ENCODE data around the gene ZC3H7A. TPM values are rescaled to one million over a fixed set of nuclear protein-coding genes. Genes with fewer than 3 reads are reported as not detected.

The ZC3H7A gene
- total and polyA plus RNA-seq, 9 of the 15 experiments (the other 6 are each of a cell fraction or from before 2014, with no cell fraction given), result 19.8 to 49.1 (median 28.2) TPM

- TF ChIP-seq BDP1 (IDR thresholded peaks at IDR 0.05; ENCODE audit: insufficient read depth, insufficient read length) (no peak), FOXO4 (CRISPR knock-in tag; IDR thresholded peaks at IDR 0.05) (no peak), ZNF384 (IDR thresholded peaks at IDR 0.05; ENCODE audit: low read depth, low read length) (peak; percentile 79), STAT5A (IDR thresholded peaks at IDR 0.05; ENCODE audit: borderline replicate concordance, low read length) (peak; percentile 67), DPF2 (IDR thresholded peaks at IDR 0.05) (peak; percentile 91), RBM34 (IDR thresholded peaks at IDR 0.05; ENCODE audit: borderline replicate concordance, insufficient read depth, low read length) (no peak), RAD21 (CRISPR knock-in tag; conservative IDR thresholded peaks at IDR 0.05 in 1 of 2, IDR thresholded peaks at IDR 0.05 in 1 of 2) (no peak), DACH1 (IDR thresholded peaks at IDR 0.05; ENCODE audit: partially characterized antibody) (no peak), FOSL1 (tag; conservative IDR thresholded peaks at IDR 0.05) (peak; percentile 40), RB1 (IDR thresholded peaks at IDR 0.05; ENCODE audit: low read depth) (no peak), MED1 (CRISPR knock-in tag; IDR thresholded peaks at IDR 0.05; ENCODE audit: borderline replicate concordance) (no peak), BRF1 (IDR thresholded peaks at IDR 0.05; ENCODE audit: borderline replicate concordance, extremely low read depth, insufficient read length) (no peak), ESRRA (IDR thresholded peaks at IDR 0.05; ENCODE audit: borderline replicate concordance, low read depth) (no peak), PML (IDR thresholded peaks at IDR 0.05; ENCODE audit: low read length) (peak; percentile 28; the same call in 1 of the 2 replicates), AFF4 (CRISPR knock-in tag; IDR thresholded peaks at IDR 0.05) (no peak), ZNF584 (CRISPR knock-in tag; IDR thresholded peaks at IDR 0.05; ENCODE audit: low read depth) (peak; percentile 32; the same call in 1 of the 2 replicates), ZNF76 (CRISPR knock-in tag; IDR thresholded peaks at IDR 0.05; ENCODE audit: borderline replicate concordance) (no peak), MYC (IDR thresholded peaks at IDR 0.05; ENCODE audit: low read depth, low read length) (no peak), MYC (CRISPR knock-in tag; IDR thresholded peaks at IDR 0.05; ENCODE audit: borderline replicate concordance, low read depth) (no peak), ZNF507 (tag; conservative IDR thresholded peaks at IDR 0.05) (no peak), SREBF2 (CRISPR knock-in tag; IDR thresholded peaks at IDR 0.05) (no peak)
- TF ChIP-seq, protein P1, sequence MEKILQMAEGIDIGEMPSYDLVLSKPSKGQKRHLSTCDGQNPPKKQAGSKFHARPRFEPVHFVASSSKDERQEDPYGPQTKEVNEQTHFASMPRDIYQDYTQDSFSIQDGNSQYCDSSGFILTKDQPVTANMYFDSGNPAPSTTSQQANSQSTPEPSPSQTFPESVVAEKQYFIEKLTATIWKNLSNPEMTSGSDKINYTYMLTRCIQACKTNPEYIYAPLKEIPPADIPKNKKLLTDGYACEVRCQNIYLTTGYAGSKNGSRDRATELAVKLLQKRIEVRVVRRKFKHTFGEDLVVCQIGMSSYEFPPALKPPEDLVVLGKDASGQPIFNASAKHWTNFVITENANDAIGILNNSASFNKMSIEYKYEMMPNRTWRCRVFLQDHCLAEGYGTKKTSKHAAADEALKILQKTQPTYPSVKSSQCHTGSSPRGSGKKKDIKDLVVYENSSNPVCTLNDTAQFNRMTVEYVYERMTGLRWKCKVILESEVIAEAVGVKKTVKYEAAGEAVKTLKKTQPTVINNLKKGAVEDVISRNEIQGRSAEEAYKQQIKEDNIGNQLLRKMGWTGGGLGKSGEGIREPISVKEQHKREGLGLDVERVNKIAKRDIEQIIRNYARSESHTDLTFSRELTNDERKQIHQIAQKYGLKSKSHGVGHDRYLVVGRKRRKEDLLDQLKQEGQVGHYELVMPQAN (IDR thresholded peaks at IDR 0.05; ENCODE audit: borderline replicate concordance), result no peak
Observed at GRCh38 chr16:11734025-11734652, 62.9 kb downstream of the ZC3H7A start (continued).
